ENCODE data around the gene TMEM151A. TPM values are rescaled to one million over a fixed set of nuclear protein-coding genes. Genes with fewer than 3 reads are reported as not detected.

TMEM151A gene
- total RNA-seq, 4 donors from 2014 or later: 1.6 to 14.8 (median 9.1) TPM; not detected in 1

DNA sequence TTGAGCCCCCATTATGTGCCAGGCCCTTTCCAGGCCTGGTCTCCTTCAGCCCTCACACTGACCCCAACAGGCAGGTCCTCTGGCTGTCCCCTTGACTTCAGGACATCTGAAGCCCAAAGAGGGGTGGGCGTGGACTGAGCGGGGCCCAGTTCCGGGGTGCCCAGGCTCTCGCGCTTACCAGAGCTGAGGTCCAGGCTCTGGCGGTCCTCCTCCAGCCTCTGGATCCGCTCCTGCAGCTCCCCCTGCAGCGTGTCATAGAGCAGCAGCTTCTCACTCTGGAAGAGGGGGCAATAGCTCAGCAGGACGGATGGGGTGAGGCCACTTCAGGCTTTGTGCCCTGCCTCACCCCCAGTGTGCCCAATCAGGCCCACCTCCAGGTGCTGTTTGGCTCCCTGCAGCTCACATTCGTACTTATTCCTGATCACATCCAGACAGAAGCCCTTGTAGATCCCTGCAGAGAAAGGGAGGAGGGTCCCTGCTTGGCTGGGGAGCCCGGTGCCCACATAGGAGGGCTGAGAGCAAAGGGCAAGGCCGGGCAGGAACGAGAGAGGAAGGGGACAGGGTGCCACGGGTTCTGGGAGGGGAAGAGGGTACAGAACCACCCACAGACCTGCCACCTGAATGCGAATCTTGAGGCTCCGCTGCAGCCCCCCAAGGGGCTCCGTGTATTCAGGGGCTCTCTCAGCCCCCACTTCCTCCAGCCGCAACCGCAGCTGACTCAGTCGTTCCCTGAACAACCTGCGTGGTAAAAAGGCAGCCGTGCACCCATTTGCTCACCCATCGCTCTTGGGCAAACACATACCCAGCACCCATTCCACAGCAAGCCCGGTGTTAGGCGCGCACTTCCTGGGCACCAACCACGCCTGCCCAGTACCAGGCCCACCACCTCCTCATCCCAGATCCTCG, 49.2 kb downstream of the TMEM151A start:
- DNase-seq (ENCODE audit: low spot score) (no peak), ATAC-seq (ENCODE audit: low FRiP score) (no peak)
- TF ChIP-seq, protein P1, sequence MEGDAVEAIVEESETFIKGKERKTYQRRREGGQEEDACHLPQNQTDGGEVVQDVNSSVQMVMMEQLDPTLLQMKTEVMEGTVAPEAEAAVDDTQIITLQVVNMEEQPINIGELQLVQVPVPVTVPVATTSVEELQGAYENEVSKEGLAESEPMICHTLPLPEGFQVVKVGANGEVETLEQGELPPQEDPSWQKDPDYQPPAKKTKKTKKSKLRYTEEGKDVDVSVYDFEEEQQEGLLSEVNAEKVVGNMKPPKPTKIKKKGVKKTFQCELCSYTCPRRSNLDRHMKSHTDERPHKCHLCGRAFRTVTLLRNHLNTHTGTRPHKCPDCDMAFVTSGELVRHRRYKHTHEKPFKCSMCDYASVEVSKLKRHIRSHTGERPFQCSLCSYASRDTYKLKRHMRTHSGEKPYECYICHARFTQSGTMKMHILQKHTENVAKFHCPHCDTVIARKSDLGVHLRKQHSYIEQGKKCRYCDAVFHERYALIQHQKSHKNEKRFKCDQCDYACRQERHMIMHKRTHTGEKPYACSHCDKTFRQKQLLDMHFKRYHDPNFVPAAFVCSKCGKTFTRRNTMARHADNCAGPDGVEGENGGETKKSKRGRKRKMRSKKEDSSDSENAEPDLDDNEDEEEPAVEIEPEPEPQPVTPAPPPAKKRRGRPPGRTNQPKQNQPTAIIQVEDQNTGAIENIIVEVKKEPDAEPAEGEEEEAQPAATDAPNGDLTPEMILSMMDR (IDR thresholded peaks at IDR 0.05): no peak

DNA sequence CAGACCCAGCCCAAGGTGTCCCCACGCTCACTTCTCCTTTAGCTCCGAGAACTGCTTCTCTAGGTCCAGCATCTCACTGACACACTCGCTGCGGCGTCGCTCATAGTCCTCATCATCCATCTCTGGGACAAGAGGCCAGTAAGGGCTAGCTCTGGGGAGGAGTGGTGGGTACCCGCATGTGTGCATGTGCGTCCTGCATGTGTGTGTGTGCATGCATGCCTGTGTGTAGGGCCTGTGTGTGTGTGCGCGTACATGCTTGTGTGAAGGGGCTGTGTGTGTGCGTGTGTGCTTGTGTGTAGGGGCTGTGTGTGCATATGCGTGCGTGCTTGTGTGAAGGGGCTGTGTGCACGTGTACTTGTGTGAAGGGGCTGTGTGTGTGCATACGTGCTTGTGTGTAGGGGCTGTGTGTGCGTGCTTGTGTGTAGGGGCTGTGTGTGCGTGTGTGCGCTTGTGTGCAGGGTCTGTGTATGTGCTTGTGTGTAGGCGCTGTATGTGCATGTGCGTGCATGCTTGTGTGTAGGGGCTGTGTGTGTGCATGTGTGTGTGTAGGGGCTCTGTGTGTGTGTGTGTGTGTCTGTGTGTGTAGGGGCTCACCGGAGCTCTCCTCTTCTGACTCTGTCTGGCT, 49.9 kb downstream of the TMEM151A start:
- DNase-seq (ENCODE audit: low spot score) (no peak), ATAC-seq (ENCODE audit: low FRiP score) (no peak)
- TF ChIP-seq, protein P1 (IDR thresholded peaks at IDR 0.05): no peak

DNA sequence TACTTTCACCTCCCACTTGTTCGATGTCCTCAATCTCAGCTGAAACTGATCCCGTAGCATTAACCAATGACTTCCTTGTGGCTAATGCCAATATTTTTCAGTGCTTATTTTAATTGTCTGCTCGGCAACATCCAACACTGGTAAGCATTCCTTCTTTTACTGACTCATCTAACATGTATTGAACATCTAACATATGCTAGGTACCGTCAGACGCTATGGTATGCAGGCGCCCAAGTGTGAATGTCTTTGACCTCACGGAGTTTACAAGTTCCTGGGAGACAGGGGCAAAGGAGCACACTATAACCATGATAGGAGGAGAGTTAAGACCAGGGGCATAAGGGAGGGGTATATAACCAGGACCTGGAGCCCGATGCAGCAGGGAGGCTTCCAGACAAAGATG, 51.5 kb downstream of the TMEM151A start:
- ATAC-seq (ENCODE audit: low FRiP score) (no peak), DNase-seq (ENCODE audit: low spot score) (no peak)
- TF ChIP-seq, protein P1 (IDR thresholded peaks at IDR 0.05): no peak

DNA sequence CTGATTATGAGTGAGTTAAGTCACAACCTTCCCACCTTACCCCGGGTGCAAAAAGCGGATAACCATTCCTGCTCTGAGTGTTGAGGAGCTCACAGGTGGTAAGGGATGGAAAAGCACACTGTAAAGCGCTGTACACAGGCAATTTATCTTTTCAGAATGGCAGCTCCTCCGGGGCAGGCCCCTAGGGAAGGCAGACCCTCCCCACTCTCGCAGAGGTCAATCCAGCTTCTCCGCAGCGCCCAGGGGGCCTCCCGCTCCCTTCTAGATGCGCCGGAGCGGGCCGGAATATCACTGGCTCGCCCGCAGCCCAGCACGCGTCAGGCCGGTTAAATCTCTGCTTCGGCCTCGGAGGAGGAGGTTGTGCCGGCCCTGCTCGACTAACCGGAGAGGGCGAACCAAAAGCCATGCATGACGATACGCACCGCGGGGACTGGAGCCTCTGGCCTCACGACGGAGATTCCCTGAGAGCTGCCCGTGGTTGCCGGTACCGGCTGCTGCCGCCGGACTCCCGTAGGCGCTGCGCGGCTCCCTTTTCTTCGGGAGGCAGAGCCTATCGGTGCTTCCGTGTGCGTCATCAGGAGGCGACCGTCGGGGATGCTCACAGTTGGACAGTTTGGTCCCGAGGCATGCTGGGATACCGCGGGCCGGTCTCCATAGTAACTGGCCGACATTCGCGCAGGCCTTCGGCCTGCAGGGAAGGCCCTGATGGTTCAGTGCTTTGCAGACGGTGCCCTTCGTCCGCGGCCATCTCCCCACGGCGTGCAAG, 53.0 kb downstream of the TMEM151A start, which contains the start of gene BRMS1:
Gene BRMS1, minus strand, starts transcription at position 555 of the 766 bp plus-strand sequence. CDS start 2,870 bp downstream, outside the sequence.
- ATAC-seq (ENCODE audit: low FRiP score) (peak; percentile 80), DNase-seq (ENCODE audit: low spot score) (peak; percentile 98)
- TF ChIP-seq, protein P1 (IDR thresholded peaks at IDR 0.05): no peak

DNA sequence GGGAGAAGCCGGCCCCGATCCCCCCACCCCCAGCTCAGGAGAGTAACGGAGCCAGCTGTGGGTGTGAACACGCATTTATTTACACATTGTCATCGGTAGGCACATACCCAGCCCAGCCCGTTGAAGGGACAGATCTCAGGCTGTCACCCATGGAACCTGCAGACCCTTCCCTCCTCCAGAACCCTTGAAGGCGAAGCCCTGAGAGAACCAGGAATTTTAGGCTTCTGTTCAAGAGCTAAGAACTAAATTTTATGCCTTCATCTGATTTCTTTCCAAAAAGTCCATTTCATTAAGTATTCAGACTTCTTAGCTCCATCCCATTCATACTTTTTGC, 53.6 kb downstream of the TMEM151A start:
- TF ChIP-seq, protein P1 (IDR thresholded peaks at IDR 0.05): no peak
- ATAC-seq (ENCODE audit: low FRiP score): no peak

More for the DNA sequence above, 53.6 kb downstream of the TMEM151A start:
- DNase-seq (ENCODE audit: low spot score): no peak

Other genes starting within 250 kb of the TMEM151A start
- 1 to 10 TPM in 1 of 4 donors, under 1 TPM in 1, not detected in 2; 0.19 to 1.2 TPM for gene GAL3ST3, start 242.7 kb upstream of the TMEM151A start, total RNA-seq
- gene SF3B2, start 239.5 kb upstream of the TMEM151A start, total RNA-seq: 100 to 1,000 TPM in 3 of 4 donors, 10 to 100 TPM in 1; 98.9 to 173 (median 140) TPM
- 10 to 100 TPM; 24.5 to 41.1 (median 38.0) TPM for gene PACS1, start 221.6 kb upstream of the TMEM151A start, total RNA-seq
- 10 to 100 TPM in 2 of 4 donors, 1 to 10 TPM in 2; 9.5 to 15.9 (median 11.9) TPM for gene KLC2, start 34.2 kb upstream of the TMEM151A start, total RNA-seq
- 100 to 1,000 TPM in 1 of 4 donors, 10 to 100 TPM in 3; 74.0 to 107 (median 87.1) TPM for gene RAB1B, start 23.3 kb upstream of the TMEM151A start, total RNA-seq
- not detected for gene CNIH2, start 13.7 kb upstream of the TMEM151A start, total RNA-seq
- 100 to 1,000 TPM in 1 of 4 donors, 10 to 100 TPM in 3; 57.1 to 116 (median 63.4) TPM for gene YIF1A, start 2.8 kb upstream of the TMEM151A start, total RNA-seq
- 100 to 1,000 TPM in 1 of 4 donors, 10 to 100 TPM in 3; 43.2 to 107 (median 70.7) TPM for gene CD248, start 25.1 kb downstream of the TMEM151A start, total RNA-seq
- gene RIN1, start 44.5 kb downstream of the TMEM151A start, total RNA-seq: 10 to 100 TPM in 1 of 4 donors, 1 to 10 TPM in 3; 2.9 to 34.6 (median 3.6) TPM
- gene BRMS1, start 53.2 kb downstream of the TMEM151A start, total RNA-seq: 10 to 100 TPM; 36.7 to 59.2 (median 42.0) TPM
- gene B4GAT1, start 55.7 kb downstream of the TMEM151A start, total RNA-seq: 10 to 100 TPM; 13.3 to 37.1 (median 21.1) TPM
- gene SLC29A2, start 79.9 kb downstream of the TMEM151A start, total RNA-seq: 1 to 10 TPM; 2.7 to 7.4 (median 5.0) TPM
- under 1 TPM in 1 of 4 donors, not detected in 3; 0.19 TPM for gene NPAS4, start 129.1 kb downstream of the TMEM151A start, total RNA-seq
- 10 to 100 TPM; 29.2 to 38.0 (median 32.3) TPM for gene MRPL11, start 147.0 kb downstream of the TMEM151A start, total RNA-seq
- gene PELI3, start 175.0 kb downstream of the TMEM151A start, total RNA-seq: 10 to 100 TPM in 2 of 4 donors, 1 to 10 TPM in 2; 9.2 to 16.3 (median 12.5) TPM
- 10 to 100 TPM; 13.9 to 23.9 (median 21.0) TPM for gene DPP3, start 188.5 kb downstream of the TMEM151A start, total RNA-seq
- 10 to 100 TPM; 35.5 to 71.9 (median 37.9) TPM for gene BBS1, start 218.7 kb downstream of the TMEM151A start, total RNA-seq